Erythroblast (primary cell): Measurements from ENCODE around the gene SERINC5.

ENCODE experiments used
- GATA1 ChIP-seq: IDR thresholded peaks from 2 replicates; pipeline ENCODE4 v1.6.1; 2011; ENCODE audit warnings: low read depth, mild to moderate bottlenecking, control low read depth, low read length, moderate library complexity
- POLR2A ChIP-seq: IDR thresholded peaks from 2 replicates; pipeline ENCODE4 v1.6.1; 2011; ENCODE audit warnings: mild to moderate bottlenecking, low read length

DNA sequence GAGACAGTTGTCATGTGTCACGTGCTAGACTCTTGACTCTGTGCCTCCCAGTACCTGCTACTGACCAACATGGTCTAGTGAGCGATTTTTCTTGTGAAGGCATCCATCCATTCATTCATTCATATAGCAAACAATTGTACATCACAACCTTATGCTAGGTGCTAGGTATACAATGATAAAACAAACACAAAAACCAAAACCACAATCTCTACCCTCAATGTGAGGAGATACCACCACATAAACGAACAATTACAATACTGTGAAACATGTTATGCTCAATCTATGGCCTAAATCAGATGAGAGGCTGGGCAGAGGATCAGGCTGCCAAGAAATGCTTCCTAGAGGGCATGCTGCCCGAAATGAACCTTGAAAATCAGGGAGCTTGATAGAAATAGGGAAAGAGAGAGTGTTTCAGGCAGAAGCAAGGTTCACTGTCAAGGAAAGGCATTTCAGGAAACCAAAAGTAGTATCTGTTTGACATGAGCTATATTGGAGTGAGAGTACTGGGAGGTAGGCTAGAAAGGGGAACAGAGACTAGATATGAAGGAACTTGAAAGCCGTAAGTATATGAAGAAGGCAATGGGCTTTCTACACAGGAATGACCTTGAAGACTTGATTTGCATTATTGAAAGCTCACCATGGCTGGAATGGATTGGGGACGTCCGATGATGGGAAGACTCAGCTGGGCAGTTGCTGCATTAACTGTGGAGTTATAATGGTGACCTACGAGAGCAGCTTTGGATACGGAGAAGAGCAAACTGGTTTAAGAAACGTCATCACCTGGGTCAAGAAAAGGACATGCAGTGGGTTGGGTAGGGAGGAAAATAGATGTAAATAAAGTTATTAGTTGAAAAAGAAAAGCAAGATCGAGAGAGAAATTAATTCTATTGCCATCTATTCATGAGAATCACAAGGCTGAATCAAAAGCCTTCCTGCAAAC, 130.6 kb downstream of the SERINC5 start:
- TF ChIP-seq POLR2A (no peak), GATA1 (no peak)
